ENCODE data around the gene ADAMTS8. TPM values are rescaled to one million over a fixed set of nuclear protein-coding genes. Genes with fewer than 3 reads are reported as not detected.

The ADAMTS8 gene
- total RNA-seq, 4 donors from 2014 or later: 1.2 to 7.3 (median 4.6) TPM

GRCh38 chr11:130358398-130358797 lies 70.0 kb downstream of the ADAMTS8 start:
- Histone ChIP-seq H3K27me3 (no peaks in the 10 kb centered on the region), H3K27ac (no peak overlapping the region), H3K4me3 (no peak overlapping the region), H3K4me1 (no peaks in the 10 kb centered on the region), H3K36me3 (no peaks in the 10 kb centered on the region), H3K9me3 (no peaks in the 10 kb centered on the region)
- no peak for DNase-seq
- TF ChIP-seq POLR2A (IDR thresholded peaks at IDR 0.05) (no peak), CTCF (IDR thresholded peaks at IDR 0.05) (no peak)
- intact Hi-C loops (cut with DNase I; ENCODE audit: low total_unique reads): no loop called here

Other genes with a start within 250 kb of the ADAMTS8 start
- 100 to 1,000 TPM in 1 of 4 donors, 10 to 100 TPM in 3; 57.4 to 126 (median 95.5) TPM for gene ZBTB44, start 113.7 kb downstream of the ADAMTS8 start, total RNA-seq
- 10 to 100 TPM in 1 of 4 donors, 1 to 10 TPM in 3; 2.0 to 16.6 (median 6.1) TPM for gene ADAMTS15, start 20.0 kb upstream of the ADAMTS8 start, total RNA-seq